NB4 (cell line): Measurements from ENCODE around the gene TP73.

ENCODE experiments used
- TF ChIP-seq, protein P1 (sequence below): IDR thresholded peaks from one replicate; pipeline ENCODE4 v1.5.1; 2012; ENCODE audit warnings: low read depth, low read length
- TF ChIP-seq, protein P2 (sequence below): IDR thresholded peaks from 2 replicates; pipeline ENCODE4 v1.6.1; 2011; ENCODE audit warnings: low read depth, low read length

DNA sequence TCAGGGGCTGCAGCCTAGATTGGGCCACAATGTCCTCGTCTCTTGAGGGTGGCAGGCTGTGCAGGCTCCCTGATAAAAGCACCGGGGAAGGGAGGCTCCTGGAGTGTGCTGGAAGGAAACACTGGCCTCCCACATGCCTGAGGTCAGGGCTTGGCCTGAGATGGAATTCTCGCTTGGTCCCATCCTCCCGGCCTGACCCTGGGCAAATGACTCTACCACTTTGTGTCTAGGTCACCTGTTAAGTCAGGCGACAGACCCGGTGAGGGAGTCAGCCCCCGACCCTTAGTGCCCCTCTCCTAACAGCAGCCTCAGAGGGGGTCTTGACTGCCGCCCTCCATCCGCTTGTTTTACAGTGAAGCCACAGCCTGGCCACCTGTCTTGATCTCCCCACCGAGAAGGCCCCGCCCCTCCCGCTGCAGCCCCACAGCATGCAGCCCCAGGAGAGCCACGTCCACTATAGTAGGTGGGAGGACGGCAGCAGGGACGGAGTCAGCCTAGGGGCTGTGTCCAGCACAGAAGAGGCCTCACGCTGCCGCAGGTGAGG, 122.7 kb downstream of the TP73 start:
- TF ChIP-seq, protein P1, sequence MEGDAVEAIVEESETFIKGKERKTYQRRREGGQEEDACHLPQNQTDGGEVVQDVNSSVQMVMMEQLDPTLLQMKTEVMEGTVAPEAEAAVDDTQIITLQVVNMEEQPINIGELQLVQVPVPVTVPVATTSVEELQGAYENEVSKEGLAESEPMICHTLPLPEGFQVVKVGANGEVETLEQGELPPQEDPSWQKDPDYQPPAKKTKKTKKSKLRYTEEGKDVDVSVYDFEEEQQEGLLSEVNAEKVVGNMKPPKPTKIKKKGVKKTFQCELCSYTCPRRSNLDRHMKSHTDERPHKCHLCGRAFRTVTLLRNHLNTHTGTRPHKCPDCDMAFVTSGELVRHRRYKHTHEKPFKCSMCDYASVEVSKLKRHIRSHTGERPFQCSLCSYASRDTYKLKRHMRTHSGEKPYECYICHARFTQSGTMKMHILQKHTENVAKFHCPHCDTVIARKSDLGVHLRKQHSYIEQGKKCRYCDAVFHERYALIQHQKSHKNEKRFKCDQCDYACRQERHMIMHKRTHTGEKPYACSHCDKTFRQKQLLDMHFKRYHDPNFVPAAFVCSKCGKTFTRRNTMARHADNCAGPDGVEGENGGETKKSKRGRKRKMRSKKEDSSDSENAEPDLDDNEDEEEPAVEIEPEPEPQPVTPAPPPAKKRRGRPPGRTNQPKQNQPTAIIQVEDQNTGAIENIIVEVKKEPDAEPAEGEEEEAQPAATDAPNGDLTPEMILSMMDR = no peak
- TF ChIP-seq, protein P2, sequence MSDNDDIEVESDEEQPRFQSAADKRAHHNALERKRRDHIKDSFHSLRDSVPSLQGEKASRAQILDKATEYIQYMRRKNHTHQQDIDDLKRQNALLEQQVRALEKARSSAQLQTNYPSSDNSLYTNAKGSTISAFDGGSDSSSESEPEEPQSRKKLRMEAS = no peak
